ENCODE measurements around the gene C16orf96. TPM values are rescaled to one million over a fixed set of nuclear protein-coding genes. Genes with fewer than 3 reads are reported as not detected.

The C16orf96 gene
- total and polyA plus RNA-seq, 4 donors = 0.06 to 0.25 (median 0.08) TPM

DNA sequence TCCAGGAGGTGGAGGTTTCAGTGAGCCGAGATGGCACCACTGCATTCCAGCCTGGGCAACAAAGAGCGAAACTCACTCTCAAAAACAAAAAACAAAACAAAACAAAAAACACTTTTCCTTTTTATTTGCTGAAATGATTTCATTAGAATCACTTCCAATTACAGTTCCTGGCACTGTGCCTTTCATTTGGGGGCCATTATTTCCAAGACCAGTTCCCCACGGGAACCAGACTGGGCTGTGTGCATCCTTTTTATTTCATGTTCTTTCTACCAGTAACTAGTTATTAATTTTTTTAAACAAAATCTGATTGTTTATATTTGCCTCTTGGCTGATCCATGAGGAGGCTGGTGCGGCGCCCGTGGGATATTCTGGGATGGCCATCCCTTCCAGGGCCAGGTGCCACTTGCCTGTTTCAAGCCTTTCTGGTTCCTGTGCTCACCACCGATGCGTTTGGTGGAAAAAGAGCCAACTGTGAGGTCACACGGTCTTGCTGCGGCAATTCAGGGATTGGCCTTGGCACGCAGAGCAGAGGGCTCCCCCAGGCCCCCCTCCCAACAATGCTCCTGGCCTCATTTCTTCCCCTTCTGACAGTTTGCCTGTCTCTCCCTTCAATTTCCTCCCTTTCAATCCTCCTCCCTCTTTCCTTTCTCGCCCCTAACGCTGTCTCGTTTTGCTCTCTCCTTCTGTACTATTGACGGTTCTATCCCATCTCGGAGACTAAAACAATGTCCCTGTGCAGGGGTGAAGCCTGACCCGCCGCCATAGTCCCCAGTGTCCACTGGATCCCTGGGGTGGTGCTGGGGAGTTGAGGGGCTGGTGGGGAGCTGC lies 45.1 kb downstream of the C16orf96 start:
- DNase-seq (ENCODE audit: low spot score) = no peak
- TF ChIP-seq RXRA (IDR thresholded peaks at IDR 0.05) = no peak
- no peak for TF ChIP-seq HNF4G (IDR thresholded peaks at IDR 0.05)
- TF ChIP-seq CTCF (IDR thresholded peaks at IDR 0.05; ENCODE audit: low read depth, low read length, missing input control) = no peak
- no peak for TF ChIP-seq JUND (IDR thresholded peaks at IDR 0.05)
- no peak for TF ChIP-seq RAD21 (IDR thresholded peaks at IDR 0.05)
- TF ChIP-seq ATF3 (IDR thresholded peaks at IDR 0.05) = no peak
- no peak for TF ChIP-seq EGR1 (IDR thresholded peaks at IDR 0.05; ENCODE audit: low read depth in 2 of 2)
- TF ChIP-seq GABPA (IDR thresholded peaks at IDR 0.05 in 1 of 2, conservative IDR thresholded peaks at IDR 0.05 in 1 of 2) = no peak
- no peak for TF ChIP-seq YY1 (IDR thresholded peaks at IDR 0.05)
- TF ChIP-seq, protein P1, sequence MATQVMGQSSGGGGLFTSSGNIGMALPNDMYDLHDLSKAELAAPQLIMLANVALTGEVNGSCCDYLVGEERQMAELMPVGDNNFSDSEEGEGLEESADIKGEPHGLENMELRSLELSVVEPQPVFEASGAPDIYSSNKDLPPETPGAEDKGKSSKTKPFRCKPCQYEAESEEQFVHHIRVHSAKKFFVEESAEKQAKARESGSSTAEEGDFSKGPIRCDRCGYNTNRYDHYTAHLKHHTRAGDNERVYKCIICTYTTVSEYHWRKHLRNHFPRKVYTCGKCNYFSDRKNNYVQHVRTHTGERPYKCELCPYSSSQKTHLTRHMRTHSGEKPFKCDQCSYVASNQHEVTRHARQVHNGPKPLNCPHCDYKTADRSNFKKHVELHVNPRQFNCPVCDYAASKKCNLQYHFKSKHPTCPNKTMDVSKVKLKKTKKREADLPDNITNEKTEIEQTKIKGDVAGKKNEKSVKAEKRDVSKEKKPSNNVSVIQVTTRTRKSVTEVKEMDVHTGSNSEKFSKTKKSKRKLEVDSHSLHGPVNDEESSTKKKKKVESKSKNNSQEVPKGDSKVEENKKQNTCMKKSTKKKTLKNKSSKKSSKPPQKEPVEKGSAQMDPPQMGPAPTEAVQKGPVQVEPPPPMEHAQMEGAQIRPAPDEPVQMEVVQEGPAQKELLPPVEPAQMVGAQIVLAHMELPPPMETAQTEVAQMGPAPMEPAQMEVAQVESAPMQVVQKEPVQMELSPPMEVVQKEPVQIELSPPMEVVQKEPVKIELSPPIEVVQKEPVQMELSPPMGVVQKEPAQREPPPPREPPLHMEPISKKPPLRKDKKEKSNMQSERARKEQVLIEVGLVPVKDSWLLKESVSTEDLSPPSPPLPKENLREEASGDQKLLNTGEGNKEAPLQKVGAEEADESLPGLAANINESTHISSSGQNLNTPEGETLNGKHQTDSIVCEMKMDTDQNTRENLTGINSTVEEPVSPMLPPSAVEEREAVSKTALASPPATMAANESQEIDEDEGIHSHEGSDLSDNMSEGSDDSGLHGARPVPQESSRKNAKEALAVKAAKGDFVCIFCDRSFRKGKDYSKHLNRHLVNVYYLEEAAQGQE (IDR thresholded peaks at IDR 0.05) = no peak
- no peak for TF ChIP-seq TAF1 (conservative IDR thresholded peaks at IDR 0.05)
- no peaks in the 10 kb centered on the region for H3K36me3 ChIP-seq (ENCODE audit: control insufficient read depth in 4 of 4, insufficient read depth in 3 of 4, low read depth in 1 of 4, low read length in 3 of 4)
- H3K4me1 ChIP-seq (ENCODE audit: control insufficient read depth in 4 of 4, insufficient read depth in 4 of 4, low read length in 3 of 4) = peaks cover 0 to 9% (median 0%) of the 10 kb centered on the region in 4 donors
- WGBS = 52% methylated on average over 18 of the region's 18 CpGs
- H3K9ac ChIP-seq (ENCODE audit: low read depth in 1 of 2, low read length in 2 of 2) = no peak overlapping the region
- H3K27ac ChIP-seq (ENCODE audit: low read depth in 1 of 2, low read length in 2 of 2) = no peak overlapping the region
- H3K9me3 ChIP-seq (ENCODE audit: control insufficient read depth in 4 of 4, low read length in 3 of 4) = no peaks in the 10 kb centered on the region
- no peak overlapping the region for H3K4me3 ChIP-seq (ENCODE audit: low read depth in 1 of 3, low read length in 3 of 3)
- H3K27me3 ChIP-seq (ENCODE audit: control insufficient read depth in 4 of 4, insufficient read depth in 4 of 4, low read length in 3 of 4) = no peaks in the 10 kb centered on the region

DNA sequence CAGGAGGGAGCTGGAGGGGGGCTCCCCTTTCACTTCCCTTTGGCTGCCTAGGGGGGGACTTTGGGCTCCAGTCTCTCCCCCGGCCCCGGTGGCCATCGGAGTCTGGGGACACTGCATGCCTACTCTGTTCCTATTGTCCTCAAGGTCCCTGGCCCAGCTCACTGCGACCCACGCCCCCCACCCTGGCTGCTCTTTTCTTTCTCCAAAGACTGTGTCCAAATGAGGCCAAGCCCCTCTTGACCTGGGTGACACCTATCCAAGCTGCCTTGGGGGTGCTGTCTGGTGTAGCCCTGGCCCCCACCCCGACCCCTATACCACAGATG lies 45.7 kb downstream of the C16orf96 start:
- Histone ChIP-seq H3K36me3 (ENCODE audit: control insufficient read depth in 4 of 4, insufficient read depth in 3 of 4, low read depth in 1 of 4, low read length in 3 of 4) (no peaks in the 10 kb centered on the region), H3K4me3 (ENCODE audit: low read depth in 1 of 3, low read length in 3 of 3) (no peak overlapping the region), H3K4me1 (ENCODE audit: control insufficient read depth in 4 of 4, insufficient read depth in 4 of 4, low read length in 3 of 4) (peaks cover 0 to 14% (median 0%) of the 10 kb centered on the region in 4 donors), H3K9ac (ENCODE audit: low read depth in 1 of 2, low read length in 2 of 2) (no peak overlapping the region), H3K27me3 (ENCODE audit: control insufficient read depth in 4 of 4, insufficient read depth in 4 of 4, low read length in 3 of 4) (no peaks in the 10 kb centered on the region), H3K27ac (ENCODE audit: low read depth in 1 of 2, low read length in 2 of 2) (no peak overlapping the region), H3K9me3 (ENCODE audit: control insufficient read depth in 4 of 4, low read length in 3 of 4) (no peaks in the 10 kb centered on the region)
- WGBS = 75% methylated on average over 6 of the region's 6 CpGs
- no peak for DNase-seq (ENCODE audit: low spot score)
- TF ChIP-seq HNF4G (IDR thresholded peaks at IDR 0.05) (no peak), GABPA (IDR thresholded peaks at IDR 0.05 in 1 of 2, conservative IDR thresholded peaks at IDR 0.05 in 1 of 2) (no peak), FOXA1 (IDR thresholded peaks at IDR 0.05) (no peak), RAD21 (IDR thresholded peaks at IDR 0.05) (no peak), YY1 (IDR thresholded peaks at IDR 0.05) (no peak), TAF1 (conservative IDR thresholded peaks at IDR 0.05) (no peak), RXRA (IDR thresholded peaks at IDR 0.05) (no peak), EGR1 (IDR thresholded peaks at IDR 0.05; ENCODE audit: low read depth in 2 of 2) (no peak), HNF4A (conservative IDR thresholded peaks at IDR 0.05) (no peak), NR2F2 (IDR thresholded peaks at IDR 0.05) (no peak)
- TF ChIP-seq, protein P1 (IDR thresholded peaks at IDR 0.05) = no peak

Data from liver (tissue), 9 donors.